Adrenal gland (tissue), 12 donors: ENCODE data around the gene SPOCK1. TPM values are rescaled to one million over a fixed set of nuclear protein-coding genes. Genes with fewer than 3 reads are reported as not detected.

Experiments used
- DNase-seq, 7 donors: peaks; one replicate each; pipeline ENCODE4 v3.0.0-alpha.2; 2019 to 2020
- H3K27ac ChIP-seq, 5 donors: fragments of 200-600 bp; sonication (generic) in 4 of 5; 1 replicate in 3 of 5; 2 replicates in 2 of 5; pipeline versions ENCODE4 v1.5.1 to v1.8.0; 2016 to 2020; ENCODE audit warnings: mild to moderate bottlenecking in 1 of 5
- H3K27me3 ChIP-seq: fragments of 200-600 bp; 2 replicates; pipeline ENCODE4 v1.8.0; 2021
- H3K36me3 ChIP-seq, 2 donors: fragments of 200-600 bp; replicated peaks in 1 of 2; 1 replicate in 1 of 2; 2 replicates in 1 of 2; pipeline versions ENCODE4 v1.5.1 to v1.8.0; 2018 to 2022
- H3K4me1 ChIP-seq, 2 donors: fragments of 200-600 bp; replicated peaks in 1 of 2; 1 replicate in 1 of 2; 2 replicates in 1 of 2; pipeline versions ENCODE4 v1.5.1 to v1.8.0; 2018 to 2021
- H3K4me3 ChIP-seq, 4 donors: fragments of 200-600 bp; sonication (generic) in 3 of 4; one replicate each; pipeline ENCODE4 v1.5.1; 2016 to 2018
- H3K9me3 ChIP-seq, 3 donors: fragments of 200-600 bp; sonication (generic) in 1 of 3; replicated peaks in 1 of 3; 1 replicate in 2 of 3; 2 replicates in 1 of 3; pipeline versions ENCODE4 v1.5.1 to v1.8.0; 2016 to 2021
- POLR2A ChIP-seq, 2 donors: fragments of 450-650 bp; IDR thresholded peaks; one replicate each; pipeline ENCODE4 v1.6.1; 2017; ENCODE audit warnings: antibody characterized with exemption in 2 of 2, mild to moderate bottlenecking in 2 of 2, moderate library complexity in 1 of 2
- WGBS, 4 donors: extraction: QIAGEN DNeasy Blood & Tissue Kit in 2 of 4; methylation state at CpG; one replicate each; pipeline versions ENCODE4 v1.1.5 to v1.1.7; 2013 to 2017; 5-methylcytosine and 5-hydroxymethylcytosine counted together
- intact Hi-C, 2 donors: fragments of 100-400 bp; cut with DNase I; formaldehyde crosslinking; loops; one replicate each; pipeline versions ENCODE4 v1.14.1 to v1.15.0; 2022 to 2023
- polyA plus RNA-seq, 3 donors: library from polyadenylated mRNA; stranded (reverse); fragments of 200-250 nt in 2 of 3; fragments of 350-450 nt in 1 of 3; fragmentation: Illumina TruSeq in 1 of 3; extraction: RNeasy Lipid Tissue Mini Kit (QIAGEN cat#74804) in 1 of 3; gene quantifications; one replicate each; pipeline ENCODE4 v1.2.3, GENCODE V29; 2013 to 2014
- total RNA-seq, 9 donors: library from RNA; depleted of rRNA in 4 of 9; stranded (reverse); fragments of >200 nt in 4 of 9; fragments of 120-200 nt in 1 of 9; fragmentation: NEBNext Ultra II Directional in 1 of 9; extraction: Animal tissue kit (Norgen Biotek cat#: 25700) in 1 of 9; gene quantifications; one replicate each; pipeline versions ENCODE4 v1.1.0 to v1.2.4, GENCODE V29; 2013 to 2023
- TF ChIP-seq, protein P1 (sequence below), 6 experiments: fragments of 450-650 bp in 4 of 6; fragments of 200-600 bp in 2 of 6; sonication (generic) in 1 of 6; IDR thresholded peaks; 1 replicate in 5 of 6; 2 replicates in 1 of 6; pipeline versions ENCODE4 v1.5.1 to v1.8.0; 2016 to 2021; ENCODE audit warnings: antibody characterized with exemption in 6 of 6, mild to moderate bottlenecking in 2 of 6, moderate library complexity in 1 of 6
- donor health status: healthy with polysubstance abuse.
- donor health status: Bipolar disorder and iron deficiency.
- donor health status: DM: yes; HTN: yes; CAD: no.
- donor health status: DM: no; HTN: no; CAD: no.
- donor health status: DM: no; HTN: no; CAD: no.
- donor health status: DM: yes; HTN: yes; CAD: no.

Gene SPOCK1
- total and polyA plus RNA-seq, 12 donors, result 5.4 to 102 (median 55.6) TPM

GRCh38 chr5:137365126-137365865 is 133.8 kb downstream of the SPOCK1 start:
- 23 to 50% (median 37%) methylated on average over 3 of the region's 3 CpGs for WGBS, 4 donors
- Histone ChIP-seq H3K27ac (no peak overlapping the region), H3K27me3 (no peaks in the 10 kb centered on the region), H3K4me3 (no peak overlapping the region), H3K9me3 (no peaks in the 10 kb centered on the region), H3K4me1 (peaks cover 0 to 13% of the 10 kb centered on the region in 2 donors), H3K36me3 (no peaks in the 10 kb centered on the region)
- DNase-seq, result no peak
- TF ChIP-seq, protein P1, sequence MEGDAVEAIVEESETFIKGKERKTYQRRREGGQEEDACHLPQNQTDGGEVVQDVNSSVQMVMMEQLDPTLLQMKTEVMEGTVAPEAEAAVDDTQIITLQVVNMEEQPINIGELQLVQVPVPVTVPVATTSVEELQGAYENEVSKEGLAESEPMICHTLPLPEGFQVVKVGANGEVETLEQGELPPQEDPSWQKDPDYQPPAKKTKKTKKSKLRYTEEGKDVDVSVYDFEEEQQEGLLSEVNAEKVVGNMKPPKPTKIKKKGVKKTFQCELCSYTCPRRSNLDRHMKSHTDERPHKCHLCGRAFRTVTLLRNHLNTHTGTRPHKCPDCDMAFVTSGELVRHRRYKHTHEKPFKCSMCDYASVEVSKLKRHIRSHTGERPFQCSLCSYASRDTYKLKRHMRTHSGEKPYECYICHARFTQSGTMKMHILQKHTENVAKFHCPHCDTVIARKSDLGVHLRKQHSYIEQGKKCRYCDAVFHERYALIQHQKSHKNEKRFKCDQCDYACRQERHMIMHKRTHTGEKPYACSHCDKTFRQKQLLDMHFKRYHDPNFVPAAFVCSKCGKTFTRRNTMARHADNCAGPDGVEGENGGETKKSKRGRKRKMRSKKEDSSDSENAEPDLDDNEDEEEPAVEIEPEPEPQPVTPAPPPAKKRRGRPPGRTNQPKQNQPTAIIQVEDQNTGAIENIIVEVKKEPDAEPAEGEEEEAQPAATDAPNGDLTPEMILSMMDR (IDR thresholded peaks at IDR 0.05), result no peak
- TF ChIP-seq POLR2A (IDR thresholded peaks at IDR 0.05), result no peak
- intact Hi-C loops, result no loop called here

DNA sequence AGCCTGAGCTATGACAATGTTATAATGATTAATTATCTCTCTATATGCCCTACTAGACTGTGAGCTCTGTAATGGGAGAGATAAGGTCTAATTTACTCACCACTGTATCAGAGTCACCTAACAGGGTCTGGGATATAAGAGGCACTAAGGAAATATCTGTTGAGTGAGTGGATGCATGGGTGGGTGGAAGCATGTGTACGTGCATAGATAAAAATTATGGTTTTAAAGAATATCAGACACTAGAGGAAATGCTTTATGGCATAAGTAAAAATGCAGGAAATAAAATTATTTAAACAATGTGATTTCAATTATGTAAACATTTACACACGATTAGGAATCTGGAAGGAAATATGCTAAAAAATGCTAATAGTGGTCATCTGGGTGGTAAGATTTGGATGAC is 137.8 kb downstream of the SPOCK1 start:
- no peak for DNase-seq
- WGBS, 4 donors, result 60 to 68% (median 63%) methylated on average over 2 of the region's 2 CpGs
- no peak overlapping the region for H3K4me3 ChIP-seq
- intact Hi-C loops, result no loop called here
- no peak overlapping the region for H3K27ac ChIP-seq
- TF ChIP-seq, protein P1 (IDR thresholded peaks at IDR 0.05), result no peak
- TF ChIP-seq POLR2A (IDR thresholded peaks at IDR 0.05), result no peak
- H3K36me3 ChIP-seq, result no peaks in the 10 kb centered on the region
- H3K9me3 ChIP-seq, result no peaks in the 10 kb centered on the region
- peaks cover 0 to 11% of the 10 kb centered on the region in 2 donors for H3K4me1 ChIP-seq
- no peaks in the 10 kb centered on the region for H3K27me3 ChIP-seq

GRCh38 chr5:137360607-137361006 is 138.5 kb downstream of the SPOCK1 start:
- H3K9me3 ChIP-seq, result no peaks in the 10 kb centered on the region
- TF ChIP-seq POLR2A (IDR thresholded peaks at IDR 0.05), result no peak
- TF ChIP-seq, protein P1 (IDR thresholded peaks at IDR 0.05), result no peak
- intact Hi-C loops, result no loop called here
- H3K4me1 ChIP-seq, result peaks cover 0 to 4% of the 10 kb centered on the region in 2 donors
- H3K27me3 ChIP-seq, result no peaks in the 10 kb centered on the region
- H3K4me3 ChIP-seq, result no peak overlapping the region
- no peak for DNase-seq
- no peaks in the 10 kb centered on the region for H3K36me3 ChIP-seq
- no peak overlapping the region for H3K27ac ChIP-seq

GRCh38 chr5:137359941-137360340 is 139.2 kb downstream of the SPOCK1 start:
- no peaks in the 10 kb centered on the region for H3K4me1 ChIP-seq
- no peaks in the 10 kb centered on the region for H3K9me3 ChIP-seq
- TF ChIP-seq POLR2A (IDR thresholded peaks at IDR 0.05), result no peak
- no peak overlapping the region for H3K4me3 ChIP-seq
- H3K27ac ChIP-seq, result no peak overlapping the region
- intact Hi-C loops, result no loop called here
- no peak for DNase-seq
- no peaks in the 10 kb centered on the region for H3K27me3 ChIP-seq
- no peaks in the 10 kb centered on the region for H3K36me3 ChIP-seq

GRCh38 chr5:137357436-137357835 is 141.7 kb downstream of the SPOCK1 start:
- DNase-seq, result no peak
- no peaks in the 10 kb centered on the region for H3K9me3 ChIP-seq
- TF ChIP-seq POLR2A (IDR thresholded peaks at IDR 0.05), result no peak
- TF ChIP-seq, protein P1 (IDR thresholded peaks at IDR 0.05), result no peak
- H3K27ac ChIP-seq, result no peak overlapping the region
- intact Hi-C loops, result no loop called here
- H3K36me3 ChIP-seq, result no peaks in the 10 kb centered on the region
- WGBS, 4 donors, result 81 to 92% (median 87%) methylated on average over 3 of the region's 3 CpGs
- no peaks in the 10 kb centered on the region for H3K4me1 ChIP-seq
- H3K27me3 ChIP-seq, result no peaks in the 10 kb centered on the region
- H3K4me3 ChIP-seq, result no peak overlapping the region
